ENCODE results near the gene CELF5. TPM values are rescaled to one million over a fixed set of nuclear protein-coding genes. Genes with fewer than 3 reads are reported as not detected.
A peak's percentile ranks its signal among the peaks of the same experiment; 100 is the strongest.
"Not testable (repeated sequence)": the region's sequence is repeated elsewhere in the genome, so short reads cannot be mapped to it uniquely, and the experiment has no call there.

The CELF5 gene
- total RNA-seq, 2 experiments from 2014 or later = 0.14 TPM; not detected in 1

- DNase-seq = no peak
- no peaks in the 10 kb centered on the region for H3K4me1 Mint-ChIP-seq
- peaks cover 31% of the 10 kb centered on the region for H3K27me3 Mint-ChIP-seq
- POLR2A ChIA-PET = no interaction called here
- no peak overlapping the region for H3K4me3 Mint-ChIP-seq
- H3K27ac Mint-ChIP-seq = no peak overlapping the region
- no peaks in the 10 kb centered on the region for H3K9me3 Mint-ChIP-seq
- H3K36me3 Mint-ChIP-seq = no peaks in the 10 kb centered on the region
- ATAC-seq (ENCODE audit: low read depth) = no peak
These were observed 5.5 kb downstream of the CELF5 start for GRCh38 chr19:3229888-3230496.

- ATAC-seq (ENCODE audit: low read depth) (no peak), DNase-seq (no peak)
These were observed 6.8 kb downstream of the CELF5 start for GRCh38 chr19:3231288-3231687.

GRCh38 chr19:3233116-3233515, 8.7 kb downstream of the CELF5 start:
- ATAC-seq (ENCODE audit: low read depth) (no peak), DNase-seq (no peak)
- POLR2A ChIA-PET = no interaction called here
- Mint-ChIP-seq H3K36me3 (no peaks in the 10 kb centered on the region), H3K4me1 (no peaks in the 10 kb centered on the region), H3K4me3 (no peak overlapping the region), H3K27me3 (peaks cover 9% of the 10 kb centered on the region), H3K27ac (no peak overlapping the region), H3K9me3 (no peaks in the 10 kb centered on the region)

More at GRCh38 chr19:3231288-3231687, 6.8 kb downstream of the CELF5 start:
- H3K27me3 Mint-ChIP-seq = peaks cover 25% of the 10 kb centered on the region
- no peaks in the 10 kb centered on the region for H3K4me1 Mint-ChIP-seq
- no peak overlapping the region for H3K4me3 Mint-ChIP-seq
- no peaks in the 10 kb centered on the region for H3K36me3 Mint-ChIP-seq
- no peaks in the 10 kb centered on the region for H3K9me3 Mint-ChIP-seq
- POLR2A ChIA-PET = no interaction called here
- no peak overlapping the region for H3K27ac Mint-ChIP-seq

- POLR2A ChIA-PET = no interaction called here
These were observed 9.4 kb downstream of the CELF5 start for GRCh38 chr19:3233831-3234230.

GRCh38 chr19:3234800-3235199, 10.3 kb downstream of the CELF5 start:
- ATAC-seq (ENCODE audit: low read depth) (no peak), DNase-seq (peak; percentile 56)
- H3K4me3 Mint-ChIP-seq = no peak overlapping the region
- H3K27ac Mint-ChIP-seq = no peak overlapping the region
- H3K9me3 Mint-ChIP-seq = no peaks in the 10 kb centered on the region
- POLR2A ChIA-PET = no interaction called here
- no peaks in the 10 kb centered on the region for H3K36me3 Mint-ChIP-seq
- no peaks in the 10 kb centered on the region for H3K4me1 Mint-ChIP-seq
- peaks cover 5% of the 10 kb centered on the region for H3K27me3 Mint-ChIP-seq

More at GRCh38 chr19:3233831-3234230, 9.4 kb downstream of the CELF5 start:
- Mint-ChIP-seq H3K27me3 (peaks cover 8% of the 10 kb centered on the region), H3K9me3 (no peaks in the 10 kb centered on the region), H3K4me1 (no peaks in the 10 kb centered on the region), H3K4me3 (no peak overlapping the region), H3K36me3 (no peaks in the 10 kb centered on the region), H3K27ac (no peak overlapping the region)
- ATAC-seq (ENCODE audit: low read depth) (no peak), DNase-seq (no peak)

- H3K36me3 Mint-ChIP-seq; H3K9me3 Mint-ChIP-seq; DNase-seq; H3K4me1 Mint-ChIP-seq; H3K27me3 Mint-ChIP-seq; H3K4me3 Mint-ChIP-seq; ATAC-seq (ENCODE audit: low read depth); POLR2A ChIA-PET: not testable (repeated sequence)
- peak overlapping the region; percentile 43 for H3K27ac Mint-ChIP-seq
These were observed 11.1 kb downstream of the CELF5 start for GRCh38 chr19:3235604-3236003.

- DNase-seq = no peak
- ATAC-seq (ENCODE audit: low read depth) = no peak
- H3K4me1 Mint-ChIP-seq = no peaks in the 10 kb centered on the region
- H3K4me3 Mint-ChIP-seq = no peak overlapping the region
- POLR2A ChIA-PET = no interaction called here
- H3K27ac Mint-ChIP-seq = no peak overlapping the region
- H3K27me3 Mint-ChIP-seq = peaks cover 5% of the 10 kb centered on the region
- H3K36me3 Mint-ChIP-seq = no peaks in the 10 kb centered on the region
- no peaks in the 10 kb centered on the region for H3K9me3 Mint-ChIP-seq
These were observed 11.8 kb downstream of the CELF5 start for GRCh38 chr19:3236272-3236671.

- Mint-ChIP-seq H3K9me3 (no peaks in the 10 kb centered on the region), H3K36me3 (no peaks in the 10 kb centered on the region), H3K27ac (no peak overlapping the region), H3K4me1 (no peaks in the 10 kb centered on the region), H3K4me3 (no peak overlapping the region), H3K27me3 (peaks cover 4% of the 10 kb centered on the region)
- ATAC-seq (ENCODE audit: low read depth) (no peak), DNase-seq (no peak)
- POLR2A ChIA-PET = no interaction called here
These were observed 13.7 kb downstream of the CELF5 start for GRCh38 chr19:3238066-3238561.

GRCh38 chr19:3239367-3239766, 14.9 kb downstream of the CELF5 start:
- no peaks in the 10 kb centered on the region for H3K36me3 Mint-ChIP-seq
- H3K4me3 Mint-ChIP-seq = no peak overlapping the region
- no peak overlapping the region for H3K27ac Mint-ChIP-seq
- POLR2A ChIA-PET = no interaction called here
- H3K9me3 Mint-ChIP-seq = no peaks in the 10 kb centered on the region
- H3K4me1 Mint-ChIP-seq = no peaks in the 10 kb centered on the region
- H3K27me3 Mint-ChIP-seq = no peaks in the 10 kb centered on the region
- no peak for DNase-seq
- no peak for ATAC-seq (ENCODE audit: low read depth)

GRCh38 chr19:3243819-3244700, 19.6 kb downstream of the CELF5 start:
- Mint-ChIP-seq H3K27me3 (no peaks in the 10 kb centered on the region), H3K9me3 (no peaks in the 10 kb centered on the region), H3K4me1 (no peaks in the 10 kb centered on the region), H3K36me3 (no peaks in the 10 kb centered on the region), H3K27ac (no peak overlapping the region), H3K4me3 (no peak overlapping the region)
- DNase-seq (peak; percentile 68), ATAC-seq (ENCODE audit: low read depth) (no peak)
- POLR2A ChIA-PET = no interaction called here

GRCh38 chr19:3245050-3245449, 20.6 kb downstream of the CELF5 start:
- Mint-ChIP-seq H3K36me3 (no peaks in the 10 kb centered on the region), H3K27ac (no peak overlapping the region), H3K27me3 (no peaks in the 10 kb centered on the region), H3K9me3 (no peaks in the 10 kb centered on the region), H3K4me1 (no peaks in the 10 kb centered on the region), H3K4me3 (no peak overlapping the region)
- POLR2A ChIA-PET = no interaction called here
- ATAC-seq (ENCODE audit: low read depth) (no peak), DNase-seq (no peak)

- Mint-ChIP-seq H3K36me3 (no peaks in the 10 kb centered on the region), H3K4me1 (no peaks in the 10 kb centered on the region), H3K27me3 (no peaks in the 10 kb centered on the region), H3K9me3 (no peaks in the 10 kb centered on the region), H3K4me3 (no peak overlapping the region), H3K27ac (no peak overlapping the region)
- POLR2A ChIA-PET = no interaction called here
- no peak for ATAC-seq (ENCODE audit: low read depth)
- no peak for DNase-seq
These were observed 24.4 kb downstream of the CELF5 start for GRCh38 chr19:3248728-3249326.

- no peak overlapping the region for H3K4me3 Mint-ChIP-seq
- no peaks in the 10 kb centered on the region for H3K36me3 Mint-ChIP-seq
- ATAC-seq (ENCODE audit: low read depth) (no peak), DNase-seq (no peak)
- POLR2A ChIA-PET = no interaction called here
- no peaks in the 10 kb centered on the region for H3K27me3 Mint-ChIP-seq
- peaks cover 3% of the 10 kb centered on the region for H3K9me3 Mint-ChIP-seq
- H3K27ac Mint-ChIP-seq = no peak overlapping the region
- no peaks in the 10 kb centered on the region for H3K4me1 Mint-ChIP-seq
These were observed 24.9 kb downstream of the CELF5 start for GRCh38 chr19:3249408-3249807.

- no peaks in the 10 kb centered on the region for H3K36me3 Mint-ChIP-seq
- no peaks in the 10 kb centered on the region for H3K4me1 Mint-ChIP-seq
- POLR2A ChIA-PET = no interaction called here
- ATAC-seq (ENCODE audit: low read depth) (peak; percentile 61), DNase-seq (peak; percentile 48)
- no peaks in the 10 kb centered on the region for H3K27me3 Mint-ChIP-seq
- peaks cover 6% of the 10 kb centered on the region for H3K9me3 Mint-ChIP-seq
- H3K4me3 Mint-ChIP-seq = no peak overlapping the region
- no peak overlapping the region for H3K27ac Mint-ChIP-seq
These were observed 26.2 kb downstream of the CELF5 start for GRCh38 chr19:3250675-3251074.

Data from activated naive CD8-positive, alpha-beta T cell treated with anti-CD3 and anti-CD28 coated beads, Interleukin-2, amount 10 ng/mL, durations not matched to agents 7 days and 5 days (primary cell).